HepG2 (cell line): ENCODE measurements around the gene ODR4. TPM values are rescaled to one million over a fixed set of nuclear protein-coding genes. Genes with fewer than 3 reads are reported as not detected.

Source experiments
- ATAC-seq: fragments of 200-7000 bp; cut with Tn5 transposase; 3 replicates; pipeline ENCODE4 v1.9.1; 2020; ENCODE audit warnings: mild to moderate bottlenecking, moderate library complexity
- BruUV-seq: library from RNA; stranded (reverse); fragments of 400-500 nt; replicated peaks from 2 replicates; lab custom pipeline; 2021; lab: Mats Ljungman, UMichigan
- CTCF ChIA-PET: fragments of 300-600 bp; formaldehyde crosslinking; extraction: SDS; loops from one replicate; lab custom pipeline; 2021; ENCODE audit warnings: low total read pairs, inconsistent platforms, low intra/inter-chr PET ratio; lab: Yijun Ruan, JAX
- POLR2A ChIA-PET: fragments of 350-600 bp; sonication (Branson Sonifier 250); formaldehyde crosslinking; loops from one replicate; lab custom pipeline; 2020; ENCODE audit warnings: antibody characterized with exemption, inconsistent platforms; lab: Yijun Ruan, JAX
- DNase-seq: peaks from one replicate; pipeline ENCODE4 v3.0.0-alpha.2; 2015; ENCODE audit warnings: low spot score
- FAIRE-seq: peaks from 3 replicates; lab custom pipeline; 2011; peaks lifted over from hg19 to GRCh38; lab: Jason Lieb, UNC
- H2AFZ ChIP-seq: one replicate; pipeline ENCODE4 v1.6.1; 2011; ENCODE audit warnings: low read length, inconsistent platforms
- H3K27ac ChIP-seq: fragments of 300-600 bp; 3 replicates; pipeline ENCODE4 v1.8.0; 2011; ENCODE audit warnings: mixed run types, mild to moderate bottlenecking, mixed read lengths, low read length, inconsistent platforms; ENCODE audit not compliant: insufficient read depth; ENCODE audit errors: extremely low read length
- H3K27me3 ChIP-seq, 2 experiments: fragments of 200-600 bp in 1 of 2; 2 replicates in 1 of 2; 3 replicates in 1 of 2; pipeline versions ENCODE4 v1.6.0 to v1.8.0; 2011; ENCODE audit warnings: low read length in 2 of 2, mild to moderate bottlenecking in 2 of 2, moderate library complexity in 2 of 2, inconsistent platforms in 1 of 2; ENCODE audit not compliant: insufficient read depth in 2 of 2, control insufficient read depth in 1 of 2
- H3K36me3 ChIP-seq, 2 experiments: fragments of 200-600 bp in 1 of 2; replicated peaks in 1 of 2; 2 replicates in 1 of 2; 3 replicates in 1 of 2; pipeline versions ENCODE4 v1.5.1 to v1.8.0; 2011; ENCODE audit warnings: low read length in 2 of 2, inconsistent platforms in 1 of 2; ENCODE audit not compliant: insufficient read depth in 2 of 2, control insufficient read depth in 1 of 2
- H3K4me1 ChIP-seq: 2 replicates; pipeline ENCODE4 v1.5.1; 2012; ENCODE audit warnings: low read length, inconsistent platforms; ENCODE audit not compliant: insufficient read depth
- H3K4me2 ChIP-seq: 2 replicates; pipeline ENCODE4 v1.6.0; 2011; ENCODE audit warnings: low read depth, low read length, inconsistent platforms
- H3K4me3 ChIP-seq, 3 experiments: fragments of 200-600 bp in 1 of 3; sonication (generic), shearing (Covaris generic) in 1 of 3; replicated peaks in 1 of 3; 2 replicates each; pipeline ENCODE4 v1.5.1; 2011 to 2016; ENCODE audit warnings: low read length in 3 of 3, inconsistent platforms in 2 of 3, low read depth in 2 of 3, mild to moderate bottlenecking in 2 of 3, control low read depth in 1 of 3, mixed read lengths in 1 of 3; ENCODE audit not compliant: insufficient read depth in 1 of 3
- H3K79me2 ChIP-seq: one replicate; pipeline ENCODE4 v1.6.1; 2011; ENCODE audit warnings: low read length, inconsistent platforms; ENCODE audit not compliant: insufficient read depth
- H3K9ac ChIP-seq: 2 replicates; pipeline ENCODE4 v1.6.0; 2011; ENCODE audit warnings: mild to moderate bottlenecking, low read depth, low read length, inconsistent platforms; ENCODE audit not compliant: insufficient read depth
- H3K9me3 ChIP-seq: 2 replicates; pipeline ENCODE4 v1.5.1; 2012; ENCODE audit warnings: mild to moderate bottlenecking, low read length
- H4K20me1 ChIP-seq: 2 replicates; pipeline ENCODE4 v1.6.0; 2011; ENCODE audit warnings: inconsistent platforms, mild to moderate bottlenecking, low read length, moderate library complexity; ENCODE audit not compliant: insufficient read depth
- AKAP8 ChIP-seq: sonication (generic); formaldehyde crosslinking; IDR thresholded peaks from 2 replicates; pipeline ENCODE4 v1.5.1; 2020; ENCODE audit warnings: mild to moderate bottlenecking, missing genetic modification reagents
- CSRNP2 ChIP-seq: sonication (generic); formaldehyde crosslinking; conservative IDR thresholded peaks from 2 replicates; pipeline ENCODE4 v1.8.0; 2022; ENCODE audit warnings: low read depth, missing genetic modification reagents
- EEA1 ChIP-seq: sonication (generic); formaldehyde crosslinking; IDR thresholded peaks from 2 replicates; pipeline ENCODE4 v1.5.1; 2020; ENCODE audit warnings: mild to moderate bottlenecking, missing genetic modification reagents, borderline replicate concordance
- KLF13 ChIP-seq: sonication (generic); formaldehyde crosslinking; IDR thresholded peaks from 2 replicates; pipeline ENCODE4 v1.4.0; 2020; ENCODE audit warnings: mild to moderate bottlenecking, missing genetic modification reagents
- KMT2A ChIP-seq: sonication (generic); formaldehyde crosslinking; IDR thresholded peaks from 2 replicates; pipeline ENCODE4 v1.4.0; 2020; ENCODE audit warnings: missing genetic modification reagents
- MAFF ChIP-seq: IDR thresholded peaks from 2 replicates; pipeline ENCODE4 v1.6.1; 2011; ENCODE audit warnings: low read depth, low read length, improper control_type of control experiment
- MAFK ChIP-seq, 2 experiments: IDR thresholded peaks in 1 of 2; conservative IDR thresholded peaks in 1 of 2; 2 replicates each; pipeline ENCODE4 v1.6.1; 2011; ENCODE audit warnings: improper control_type of control experiment in 2 of 2, low read length in 2 of 2
- MEIS1 ChIP-seq: sonication (generic); formaldehyde crosslinking; IDR thresholded peaks from 2 replicates; pipeline ENCODE4 v1.9.0; 2021; ENCODE audit warnings: mild to moderate bottlenecking, missing genetic modification reagents, moderate library complexity, borderline replicate concordance
- NCOR1 ChIP-seq: fragments of 200-600 bp; sonication (generic); IDR thresholded peaks from 2 replicates; pipeline ENCODE4 v1.7.0; 2017; ENCODE audit warnings: antibody characterized with exemption, low read length, borderline replicate concordance
- NFATC3 ChIP-seq: sonication (generic); formaldehyde crosslinking; IDR thresholded peaks from 2 replicates; pipeline ENCODE4 v1.5.1; 2020; ENCODE audit warnings: mild to moderate bottlenecking, missing genetic modification reagents
- PTBP1 ChIP-seq: fragments of 200-400 bp; formaldehyde crosslinking; IDR thresholded peaks from 2 replicates; pipeline ENCODE4 v1.6.1; 2018; ENCODE audit warnings: low read length, low read depth; ENCODE audit not compliant: poor library complexity, severe bottlenecking
- TARDBP ChIP-seq: sonication (generic); formaldehyde crosslinking; IDR thresholded peaks from 2 replicates; pipeline ENCODE4 v1.8.0; 2022; ENCODE audit warnings: mild to moderate bottlenecking, missing genetic modification reagents
- ZNF12 ChIP-seq: sonication (generic); formaldehyde crosslinking; IDR thresholded peaks from 2 replicates; pipeline ENCODE4 v1.5.0; 2020; ENCODE audit warnings: missing genetic modification reagents
- whole genome bisulfite sequencing: methylation state at CpG from one replicate; pipeline ENCODE4 v1.1.6; 2017; ENCODE audit warnings: low lambda C conversion rate; 5-methylcytosine and 5-hydroxymethylcytosine counted together
- in situ Hi-C: cut with HindIII; loops from 2 replicates; pipeline ENCODE4 v1.10.0; 2017; ENCODE audit warnings: low pct_unique_long_range_greater_than_20kb; ENCODE audit not compliant: extremely low pct_ligation_motif_present
- intact Hi-C: fragments of 100-400 bp; cut with micrococcal nuclease; formaldehyde crosslinking; loops from one replicate; pipeline ENCODE4 v1.10.0; 2022; ENCODE audit not compliant: unreplicated experiment
- polyA plus RNA-seq, 8 experiments: library from polyadenylated mRNA; depleted of rRNA in 3 of 8; stranded (reverse) in 7 of 8; unstranded in 1 of 8; fragments of >200 nt; fragmentation: Illumina TruSeq in 4 of 8; extraction: Trizol in 4 of 8; gene quantifications; 2 replicates each; pipeline versions ENCODE4 v1.2.1 to v1.2.3, GENCODE V29; 2011 to 2016; ENCODE audit warnings: low read depth in 4 of 8, missing spikeins in 1 of 8, mixed read lengths in 1 of 8; ENCODE audit not compliant: insufficient read depth in 1 of 8
- total RNA-seq, 5 experiments: library from RNA; depleted of rRNA; stranded (reverse); fragments of >200 nt; fragmentation: Illumina TruSeq; extraction: Trizol; gene quantifications; 2 replicates each; pipeline ENCODE4 v1.2.3, GENCODE V29; 2016; ENCODE audit warnings: low read depth in 1 of 5
- TF ChIP-seq, protein P1 (sequence below): sonication (generic); formaldehyde crosslinking; IDR thresholded peaks from 2 replicates; pipeline ENCODE4 v1.4.0; 2020; ENCODE audit warnings: missing genetic modification reagents, borderline replicate concordance

The ODR4 gene
- total and polyA plus RNA-seq, 2 of the 13 experiments (the other 11 are each of a cell fraction or from before 2014, with no cell fraction given) = 16.3 to 22.0 TPM

DNA sequence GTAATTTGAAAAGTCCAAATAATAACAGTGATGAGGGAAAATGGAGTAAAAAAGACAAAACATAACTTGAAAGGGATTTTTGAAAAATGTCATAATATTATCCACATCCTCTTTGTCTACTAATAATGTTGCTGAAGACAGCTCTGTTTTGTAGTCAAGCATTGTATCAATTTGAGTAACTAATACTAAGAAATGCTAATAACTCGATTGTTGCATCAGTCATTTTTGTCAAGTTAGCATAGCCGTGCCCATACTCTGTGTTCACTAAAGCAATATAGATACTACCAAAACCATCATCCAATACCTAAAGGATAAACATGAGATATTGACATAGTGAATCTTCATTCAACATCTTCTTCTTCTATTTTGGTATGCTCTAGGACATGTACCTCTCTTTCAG lies 68.0 kb downstream of the ODR4 start:
- Histone ChIP-seq H3K27me3 (no peaks in the 10 kb centered on the region), H2AFZ (no peak overlapping the region), H3K4me2 (no peak overlapping the region), H3K9me3 (no peaks in the 10 kb centered on the region), H3K36me3 (no peaks in the 10 kb centered on the region), H3K27ac (no peak overlapping the region), H3K9ac (no peak overlapping the region), H3K79me2 (no peaks in the 10 kb centered on the region), H3K4me3 (no peak overlapping the region), H4K20me1 (no peaks in the 10 kb centered on the region), H3K4me1 (no peaks in the 10 kb centered on the region)
- FAIRE-seq (no peak), ATAC-seq (no peak), DNase-seq (no peak)
- intact Hi-C loops = no loop called here
- ChIA-PET CTCF (no interaction called here), POLR2A (no interaction called here)
- TF ChIP-seq ZNF12 (CRISPR knock-in tag) = peak; percentile 48; the same call in 1 of the 2 replicates
- no peak for TF ChIP-seq NCOR1
- in situ Hi-C loops = no loop called here
- 0% methylated on average over 2 of the region's 2 CpGs for WGBS
- no TSS peak for BruUV-seq

DNA sequence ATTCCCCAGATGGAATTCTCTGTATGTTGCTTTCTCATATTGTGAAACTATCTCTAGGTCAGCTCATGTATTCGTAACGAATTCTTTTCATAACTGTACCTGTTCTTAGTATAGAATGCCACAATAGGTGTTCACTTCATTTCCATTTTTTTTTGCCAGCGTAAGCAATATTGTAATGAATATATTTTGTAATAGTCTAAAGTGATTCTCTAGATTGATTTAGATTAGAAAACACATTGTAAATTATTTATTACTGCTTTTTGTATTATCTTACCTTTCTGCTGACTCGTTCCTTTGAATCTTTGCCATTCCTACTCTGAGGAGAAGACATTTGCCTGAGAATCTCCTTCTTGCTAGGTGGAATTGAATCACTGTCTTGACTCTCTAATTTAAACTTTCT lies 70.5 kb downstream of the ODR4 start:
- in situ Hi-C loops = no loop called here
- Histone ChIP-seq H3K27ac (no peak overlapping the region), H3K9me3 (no peaks in the 10 kb centered on the region), H3K36me3 (no peaks in the 10 kb centered on the region), H3K9ac (no peak overlapping the region), H3K79me2 (no peaks in the 10 kb centered on the region), H3K4me2 (no peak overlapping the region), H2AFZ (no peak overlapping the region), H3K4me1 (no peaks in the 10 kb centered on the region), H3K27me3 (no peaks in the 10 kb centered on the region), H3K4me3 (no peak overlapping the region), H4K20me1 (no peaks in the 10 kb centered on the region)
- BruUV-seq = no TSS peak
- DNase-seq (no peak), ATAC-seq (no peak), FAIRE-seq (no peak)
- WGBS = 17% methylated on average over 4 of the region's 4 CpGs
- intact Hi-C loops = no loop called here
- ChIA-PET POLR2A (no interaction called here), CTCF (no interaction called here)
- TF ChIP-seq MAFF (peak; percentile 45; the same call in 1 of the 2 replicates), MEIS1 (CRISPR knock-in tag) (no peak), EEA1 (CRISPR knock-in tag) (no peak), KMT2A (no peak), KLF13 (CRISPR knock-in tag) (no peak), TARDBP (CRISPR knock-in tag) (no peak), NFATC3 (CRISPR knock-in tag) (no peak), CSRNP2 (CRISPR knock-in tag) (no peak), PTBP1 (no peak), MAFK (conservative IDR thresholded peaks at IDR 0.05 in 1 of 2, IDR thresholded peaks at IDR 0.05 in 1 of 2; ENCODE audit: low read length in 2 of 2) (peak in 1 of 2 experiments; percentile 68; a peak in 2 of 4 replicates), AKAP8 (CRISPR knock-in tag) (no peak)
- TF ChIP-seq, protein P1, sequence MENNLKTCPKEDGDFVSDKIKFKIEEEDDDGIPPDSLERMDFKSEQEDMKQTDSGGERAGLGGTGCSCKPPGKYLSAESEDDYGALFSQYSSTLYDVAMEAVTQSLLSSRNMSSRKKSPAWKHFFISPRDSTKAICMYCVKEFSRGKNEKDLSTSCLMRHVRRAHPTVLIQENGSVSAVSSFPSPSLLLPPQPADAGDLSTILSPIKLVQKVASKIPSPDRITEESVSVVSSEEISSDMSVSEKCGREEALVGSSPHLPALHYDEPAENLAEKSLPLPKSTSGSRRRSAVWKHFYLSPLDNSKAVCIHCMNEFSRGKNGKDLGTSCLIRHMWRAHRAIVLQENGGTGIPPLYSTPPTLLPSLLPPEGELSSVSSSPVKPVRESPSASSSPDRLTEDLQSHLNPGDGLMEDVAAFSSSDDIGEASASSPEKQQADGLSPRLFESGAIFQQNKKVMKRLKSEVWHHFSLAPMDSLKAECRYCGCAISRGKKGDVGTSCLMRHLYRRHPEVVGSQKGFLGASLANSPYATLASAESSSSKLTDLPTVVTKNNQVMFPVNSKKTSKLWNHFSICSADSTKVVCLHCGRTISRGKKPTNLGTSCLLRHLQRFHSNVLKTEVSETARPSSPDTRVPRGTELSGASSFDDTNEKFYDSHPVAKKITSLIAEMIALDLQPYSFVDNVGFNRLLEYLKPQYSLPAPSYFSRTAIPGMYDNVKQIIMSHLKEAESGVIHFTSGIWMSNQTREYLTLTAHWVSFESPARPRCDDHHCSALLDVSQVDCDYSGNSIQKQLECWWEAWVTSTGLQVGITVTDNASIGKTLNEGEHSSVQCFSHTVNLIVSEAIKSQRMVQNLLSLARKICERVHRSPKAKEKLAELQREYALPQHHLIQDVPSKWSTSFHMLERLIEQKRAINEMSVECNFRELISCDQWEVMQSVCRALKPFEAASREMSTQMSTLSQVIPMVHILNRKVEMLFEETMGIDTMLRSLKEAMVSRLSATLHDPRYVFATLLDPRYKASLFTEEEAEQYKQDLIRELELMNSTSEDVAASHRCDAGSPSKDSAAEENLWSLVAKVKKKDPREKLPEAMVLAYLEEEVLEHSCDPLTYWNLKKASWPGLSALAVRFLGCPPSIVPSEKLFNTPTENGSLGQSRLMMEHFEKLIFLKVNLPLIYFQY = no peak
